GM19240 (cell line): Measurements from ENCODE around the gene MAPRE2.
A peak's percentile ranks its signal among the peaks of the same experiment; 100 is the strongest.

Source experiments
- DNase-seq: peaks from one replicate; pipeline ENCODE4 v3.0.0; 2011; ENCODE audit warnings: low spot score; ENCODE audit not compliant: insufficient read length

MAPRE2 gene

DNA sequence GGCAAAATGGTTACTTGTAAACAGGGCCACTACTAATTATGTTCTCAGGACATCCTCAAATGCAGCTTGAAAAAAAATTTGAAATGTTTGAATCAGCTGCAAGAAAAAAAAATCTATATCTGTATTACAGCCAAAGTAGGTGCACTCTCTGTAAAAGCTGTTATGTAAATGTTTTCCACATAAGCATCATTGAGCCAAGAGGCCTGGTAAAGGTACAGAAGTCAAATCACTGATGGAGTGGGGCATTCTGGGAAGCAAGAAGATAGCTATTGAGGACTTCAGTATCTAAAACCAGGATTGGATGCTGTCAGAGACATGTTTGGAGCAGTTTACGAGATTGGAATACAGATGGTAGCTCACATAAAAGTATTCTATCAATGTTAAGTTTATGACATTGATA lies 80.3 kb downstream of the MAPRE2 start:
- DNase-seq = no peak

GRCh38 chr18:35122586-35123224 lies 81.5 kb downstream of the MAPRE2 start:
- DNase-seq = peak; percentile 14

- DNase-seq = no peak
These were observed 82.6 kb downstream of the MAPRE2 start for GRCh38 chr18:35123811-35124210.

- DNase-seq = no peak
These were observed 86.0 kb downstream of the MAPRE2 start for GRCh38 chr18:35127201-35127600.

- no peak for DNase-seq
These were observed 87.5 kb downstream of the MAPRE2 start for GRCh38 chr18:35128675-35129074.

- DNase-seq = no peak
These were observed 89.0 kb downstream of the MAPRE2 start for GRCh38 chr18:35130236-35130635.

DNA sequence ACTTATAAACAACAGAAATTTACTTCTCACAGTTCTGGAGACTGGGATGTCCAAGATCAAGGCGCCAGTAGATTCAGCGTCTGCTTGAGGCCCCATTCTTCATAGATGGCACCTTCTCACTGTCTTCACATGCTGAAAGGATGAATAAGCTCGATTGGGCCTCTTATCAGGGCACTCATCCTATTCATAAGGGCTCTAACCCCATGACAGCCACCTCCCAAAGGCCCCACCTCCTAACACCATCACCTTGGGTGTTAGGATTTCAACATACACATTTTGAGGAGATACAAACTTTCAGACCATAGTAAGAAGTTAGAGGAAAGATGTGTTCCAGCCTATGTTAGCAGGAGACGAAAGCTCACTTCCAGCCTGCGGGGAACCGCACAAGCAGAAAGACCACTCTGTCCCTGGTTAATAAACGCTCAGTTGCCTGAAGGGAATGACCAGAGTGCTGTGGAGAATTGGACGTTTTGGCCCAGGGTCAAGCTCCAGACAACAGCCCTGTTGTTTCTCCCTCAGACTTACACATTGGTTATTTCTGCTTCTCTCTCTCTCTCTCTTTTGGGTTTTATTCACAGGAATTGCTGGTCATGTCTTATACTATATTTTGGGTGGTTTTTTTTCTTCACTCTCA lies 90.3 kb downstream of the MAPRE2 start:
- no peak for DNase-seq

GRCh38 chr18:35132021-35132902 lies 91.0 kb downstream of the MAPRE2 start:
- DNase-seq = no peak

GRCh38 chr18:35134190-35134730 lies 93.0 kb downstream of the MAPRE2 start:
- DNase-seq = no peak

- DNase-seq = no peak
These were observed 93.7 kb downstream of the MAPRE2 start for GRCh38 chr18:35134791-35135531.

DNA sequence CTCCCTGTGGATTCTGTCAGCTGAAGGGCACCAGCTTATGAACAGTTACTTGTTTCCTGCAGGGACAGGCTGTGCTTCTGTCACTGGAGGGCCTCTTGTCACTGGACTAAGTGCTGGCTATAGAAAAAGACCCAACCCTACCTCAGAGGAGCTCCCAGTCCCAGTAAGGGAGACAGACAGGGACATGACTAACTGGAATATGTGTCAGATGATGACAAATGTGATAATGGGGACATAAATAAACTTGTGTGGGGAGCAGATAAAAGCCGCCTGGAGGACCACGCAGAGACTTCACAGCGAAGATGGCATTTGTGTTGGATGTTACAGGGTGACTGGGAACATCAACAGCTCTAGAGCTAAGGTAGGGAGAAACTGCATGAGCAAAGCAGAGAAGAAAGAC lies 95.0 kb downstream of the MAPRE2 start:
- DNase-seq = no peak

DNA sequence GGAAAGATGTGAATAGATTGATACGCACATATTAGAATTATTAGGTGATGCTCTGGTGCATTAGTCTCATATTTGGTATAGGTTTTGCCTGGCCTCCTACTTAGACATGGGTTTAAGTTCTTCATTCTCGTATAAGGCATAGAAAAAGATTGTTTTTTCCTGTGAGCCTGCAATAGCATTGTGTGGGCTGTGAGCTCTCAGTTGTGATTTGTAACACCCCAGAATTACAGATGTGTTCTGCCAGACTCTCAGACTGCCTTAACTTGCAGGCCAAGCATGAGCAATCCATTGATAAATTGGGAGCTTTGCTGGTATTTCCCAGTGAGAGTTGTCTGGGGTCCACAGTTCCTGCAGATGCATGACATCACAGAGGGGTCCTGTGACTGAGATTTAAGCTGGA lies 95.7 kb downstream of the MAPRE2 start:
- DNase-seq = no peak

DNA sequence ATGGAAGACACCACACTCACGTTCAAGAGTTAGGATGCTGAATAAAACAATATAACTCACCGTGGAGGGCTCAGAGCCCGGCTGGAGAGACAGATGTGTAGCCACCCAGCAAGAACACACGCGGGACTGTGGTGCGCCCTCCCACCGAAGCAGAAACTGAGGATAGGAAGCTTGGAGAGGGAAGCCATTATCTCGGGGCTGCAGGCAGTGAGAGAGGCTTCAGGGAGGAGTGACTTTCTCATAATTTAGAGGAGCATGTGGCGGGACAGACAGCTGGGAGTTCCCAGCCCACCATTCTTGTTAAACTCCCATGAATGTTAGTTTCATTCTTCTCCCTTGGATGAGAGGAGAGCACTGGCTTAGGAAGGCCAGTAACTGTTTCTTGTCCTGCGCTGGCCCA lies 96.4 kb downstream of the MAPRE2 start:
- DNase-seq = no peak

- no peak for DNase-seq
These were observed 97.6 kb downstream of the MAPRE2 start for GRCh38 chr18:35138773-35139172.

GRCh38 chr18:35139517-35139916 lies 98.3 kb downstream of the MAPRE2 start:
- DNase-seq = no peak

GRCh38 chr18:35141077-35141476 lies 99.9 kb downstream of the MAPRE2 start:
- no peak for DNase-seq

DNA sequence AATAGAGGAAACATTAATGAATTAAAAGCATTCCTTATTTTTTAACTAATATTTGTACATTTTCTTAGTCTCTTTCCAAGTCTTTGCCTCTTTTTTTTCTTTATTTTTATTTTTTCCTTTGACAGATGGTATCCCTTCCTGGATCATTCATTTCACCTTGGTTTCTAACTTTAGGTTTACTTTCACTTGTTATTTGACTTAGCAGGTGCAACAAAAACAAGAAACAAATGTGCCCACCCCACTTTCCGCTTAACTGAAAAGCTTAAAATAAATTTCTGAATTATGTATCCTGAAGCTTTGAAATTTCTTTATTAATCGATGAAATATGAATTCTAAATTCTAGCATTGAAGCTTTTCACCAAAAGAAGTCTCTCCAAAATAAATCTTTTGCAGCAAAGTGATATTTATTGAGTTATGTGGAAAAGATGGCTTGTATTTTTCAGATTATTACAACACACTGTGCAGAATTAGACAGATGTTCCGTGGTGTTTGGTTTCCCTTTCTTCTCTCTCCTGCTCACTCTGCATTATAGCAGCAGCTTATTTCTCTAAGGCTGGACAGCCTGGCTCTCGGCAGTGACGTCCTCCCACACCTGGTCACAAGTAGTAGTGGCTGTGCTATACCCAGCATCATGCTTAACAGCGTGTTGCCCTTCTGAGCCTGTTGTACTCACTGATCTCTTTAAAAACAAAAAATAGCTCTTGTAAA lies 100.5 kb downstream of the MAPRE2 start:
- DNase-seq = no peak

DNA sequence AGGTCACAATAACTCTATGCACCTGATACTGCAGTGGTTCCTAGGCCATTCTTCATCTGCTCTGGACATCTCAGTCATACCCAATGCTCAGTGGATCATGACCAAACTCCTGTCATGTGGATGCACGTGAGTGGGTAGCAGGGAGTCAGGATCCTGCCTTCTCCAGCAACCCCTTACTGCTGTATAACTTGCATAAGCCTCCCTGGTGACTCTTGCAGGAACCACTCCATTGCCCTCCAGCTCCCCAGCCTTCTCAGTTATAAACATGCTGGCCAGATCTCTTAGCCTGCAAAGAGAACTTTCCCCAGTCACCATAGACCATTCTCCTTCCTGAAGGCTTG lies 101.0 kb downstream of the MAPRE2 start:
- no peak for DNase-seq

- peak; percentile 20 for DNase-seq
These were observed 102.7 kb downstream of the MAPRE2 start for GRCh38 chr18:35143622-35144596.

DNA sequence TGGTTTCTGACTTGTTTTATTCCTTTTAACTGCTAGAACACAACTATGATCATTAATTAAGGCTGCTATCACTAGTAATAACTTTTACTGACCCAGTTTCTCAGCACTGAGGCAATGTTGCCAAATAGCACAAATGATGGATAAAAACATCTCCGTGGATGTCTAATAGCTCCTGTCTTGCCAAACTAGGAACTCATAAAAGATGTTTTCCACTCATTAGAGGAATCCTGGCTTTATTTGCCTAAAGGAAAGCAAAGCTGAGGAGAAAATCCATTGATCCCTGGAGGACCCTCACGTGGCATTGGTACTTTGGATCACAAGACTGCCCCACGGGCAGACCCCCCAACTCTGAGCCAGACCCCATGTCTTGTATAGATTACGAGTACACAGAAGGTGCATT lies 103.5 kb downstream of the MAPRE2 start:
- DNase-seq = no peak
